NCI-H524 treated with DMSO at 0.1 percent for 48 hours (cell line): ENCODE results near the gene TP53AIP1.
A peak's percentile ranks its signal among the peaks of the same experiment; 100 is the strongest.

Experiments used
- DNase-seq: peaks from one replicate; lab custom pipeline; 2025; lab: John Stamatoyannopoulos, UW

TP53AIP1 gene

DNA sequence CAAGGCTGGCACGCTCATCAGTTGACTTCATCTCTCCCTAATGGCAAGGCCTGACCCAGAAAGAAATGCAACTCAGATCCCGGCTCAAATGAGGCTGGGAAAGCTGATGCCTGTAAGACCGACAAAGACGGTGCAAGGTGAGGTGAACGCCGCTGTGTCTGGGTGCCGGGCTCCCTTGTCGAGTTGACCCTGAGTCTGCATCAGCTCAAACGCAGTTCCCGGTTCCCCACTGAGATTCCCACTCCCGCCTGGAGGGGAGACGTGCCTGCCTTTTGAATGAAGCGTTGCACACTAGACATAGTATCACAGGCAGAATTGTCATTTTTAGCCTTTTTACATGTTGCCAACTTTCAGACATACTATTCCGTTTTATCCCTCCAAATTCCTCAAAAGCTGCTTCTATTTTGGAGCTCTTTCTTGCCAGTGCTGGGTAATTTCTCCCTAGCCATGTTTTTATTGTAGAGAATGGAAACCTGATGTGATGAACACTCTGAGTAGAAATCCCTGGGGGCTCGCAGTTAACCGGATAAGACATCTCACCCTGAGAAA, 831 bp upstream of the TP53AIP1 start:
- no peak for DNase-seq

DNA sequence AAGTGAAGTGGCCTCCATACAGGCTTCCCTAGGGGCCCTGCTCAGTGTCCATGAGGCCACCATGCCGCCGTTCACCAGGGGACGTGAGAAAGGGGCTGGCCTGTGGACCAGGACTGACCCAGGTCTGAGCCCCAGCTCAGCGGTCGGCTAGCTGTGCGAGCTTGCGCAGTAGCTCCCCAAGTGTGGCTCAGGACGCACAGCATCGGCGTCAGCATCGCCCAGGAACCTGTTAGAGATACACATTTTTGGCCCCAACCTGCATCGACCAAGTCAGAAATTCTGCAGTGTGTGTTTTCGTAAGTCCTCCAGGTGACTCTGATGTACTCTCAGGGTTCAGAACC, 429 bp downstream of the TP53AIP1 start:
- DNase-seq = no peak

DNA sequence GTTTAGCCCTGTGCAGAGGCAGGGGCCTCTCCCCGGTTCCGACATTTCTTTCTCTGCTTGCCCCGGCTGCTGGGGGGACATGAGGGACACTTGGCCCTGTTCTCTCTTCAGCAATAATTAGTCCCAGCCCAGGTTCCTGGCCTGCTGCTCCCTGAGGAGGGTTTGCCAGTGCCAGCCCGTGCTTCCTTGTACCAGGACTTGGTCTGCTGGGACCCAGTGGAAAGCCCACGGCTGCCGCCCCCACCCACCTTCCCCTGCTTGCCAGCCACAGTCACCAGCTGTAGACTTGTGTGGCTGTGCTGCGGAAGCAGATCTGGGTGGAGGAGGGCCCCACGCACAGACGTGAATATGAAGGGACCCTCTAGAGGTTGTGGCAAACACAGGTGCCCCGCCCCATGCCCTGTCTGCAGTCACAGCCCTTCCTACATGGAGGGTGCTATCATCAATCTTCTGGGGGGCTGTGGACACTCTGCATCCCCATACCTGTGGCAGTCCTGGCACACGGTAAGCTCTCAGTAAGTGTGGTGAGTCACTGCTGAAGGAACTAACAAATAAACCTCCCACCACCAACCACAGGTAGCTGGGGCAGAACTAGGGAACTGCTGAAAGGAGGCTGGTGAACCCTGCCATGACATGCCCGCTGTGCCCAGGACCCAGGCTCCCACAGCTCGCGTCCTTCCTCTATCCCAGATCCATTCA, 949 bp downstream of the TP53AIP1 start:
- no peak for DNase-seq

DNA sequence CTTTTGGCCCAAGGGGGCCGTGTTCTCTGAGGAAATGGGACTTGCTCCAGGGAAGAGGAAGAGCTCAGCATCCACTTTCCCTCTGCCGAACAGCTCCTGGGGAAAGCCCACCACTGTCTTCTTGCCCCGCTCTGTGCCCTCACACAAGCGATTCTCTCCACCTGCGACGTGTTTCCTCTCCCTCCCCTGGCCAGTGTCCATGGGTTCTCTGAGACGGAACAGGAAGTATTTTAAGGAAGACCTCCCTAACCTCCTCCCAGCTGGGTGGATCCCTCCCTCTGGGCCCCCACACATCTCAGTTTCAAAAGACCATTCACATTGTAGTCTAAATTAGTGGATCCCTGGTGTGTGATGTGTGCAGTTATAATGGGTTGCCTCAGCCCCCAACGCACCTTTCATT, 1.6 kb downstream of the TP53AIP1 start:
- no peak for DNase-seq

DNA sequence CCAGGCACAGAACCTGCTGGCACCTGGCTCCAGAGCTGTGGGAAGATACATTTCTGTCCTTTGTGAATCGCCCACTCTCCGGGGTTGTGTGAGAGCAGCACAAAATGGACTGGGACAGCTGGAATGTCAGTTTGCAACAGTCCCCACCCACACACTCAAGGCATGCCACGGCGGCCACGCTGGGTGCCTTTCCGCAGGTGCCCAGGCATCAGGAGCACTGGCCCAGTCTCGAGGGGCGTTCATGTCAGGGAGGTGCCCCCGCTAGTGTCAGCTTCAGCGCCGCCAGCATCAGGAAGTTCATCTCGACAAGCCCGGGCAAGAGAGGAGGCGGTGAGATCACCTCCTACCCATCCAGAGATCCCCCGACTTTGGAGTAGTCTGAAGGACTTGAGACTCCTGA, 2.1 kb downstream of the TP53AIP1 start:
- no peak for DNase-seq

DNA sequence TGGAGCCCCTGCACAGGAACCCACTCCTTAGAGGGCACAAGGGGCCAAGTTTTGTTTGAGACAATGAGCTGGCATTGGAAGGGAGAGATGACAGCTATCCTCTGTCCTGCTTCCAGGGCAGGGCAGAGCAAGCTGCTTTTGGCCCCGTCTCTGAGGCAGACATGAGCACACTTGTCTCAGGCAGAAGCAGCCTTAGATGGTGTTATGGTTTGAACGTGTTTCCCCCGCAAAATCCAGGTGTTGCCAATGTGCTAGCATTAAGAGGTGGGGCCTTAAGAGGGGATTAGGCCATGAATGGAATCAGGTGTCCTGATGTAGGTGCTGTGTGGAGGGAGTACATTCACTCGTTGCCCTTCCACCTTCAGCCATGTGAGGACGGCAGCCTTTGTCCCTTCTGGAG, 2.5 kb downstream of the TP53AIP1 start:
- DNase-seq = no peak

DNA sequence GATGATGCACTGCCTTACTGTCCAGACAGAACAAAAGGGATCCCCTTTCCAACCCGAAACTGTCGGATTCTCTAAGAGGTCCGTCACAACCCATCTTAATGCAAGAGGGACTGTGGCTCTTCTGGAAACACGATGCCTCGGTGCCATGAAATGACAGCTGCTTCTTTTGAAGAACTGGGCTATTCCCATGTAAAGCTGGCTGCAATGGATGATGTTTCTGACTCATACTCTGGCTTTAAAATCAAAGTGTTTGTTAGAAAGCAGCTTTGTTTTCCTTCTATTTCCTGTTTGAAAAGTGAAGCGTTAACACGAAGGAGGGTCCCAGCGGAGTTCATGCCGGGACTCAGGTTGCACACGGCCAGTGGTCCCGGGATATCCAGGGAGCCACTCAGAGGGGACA, 3.1 kb downstream of the TP53AIP1 start:
- no peak for DNase-seq

DNA sequence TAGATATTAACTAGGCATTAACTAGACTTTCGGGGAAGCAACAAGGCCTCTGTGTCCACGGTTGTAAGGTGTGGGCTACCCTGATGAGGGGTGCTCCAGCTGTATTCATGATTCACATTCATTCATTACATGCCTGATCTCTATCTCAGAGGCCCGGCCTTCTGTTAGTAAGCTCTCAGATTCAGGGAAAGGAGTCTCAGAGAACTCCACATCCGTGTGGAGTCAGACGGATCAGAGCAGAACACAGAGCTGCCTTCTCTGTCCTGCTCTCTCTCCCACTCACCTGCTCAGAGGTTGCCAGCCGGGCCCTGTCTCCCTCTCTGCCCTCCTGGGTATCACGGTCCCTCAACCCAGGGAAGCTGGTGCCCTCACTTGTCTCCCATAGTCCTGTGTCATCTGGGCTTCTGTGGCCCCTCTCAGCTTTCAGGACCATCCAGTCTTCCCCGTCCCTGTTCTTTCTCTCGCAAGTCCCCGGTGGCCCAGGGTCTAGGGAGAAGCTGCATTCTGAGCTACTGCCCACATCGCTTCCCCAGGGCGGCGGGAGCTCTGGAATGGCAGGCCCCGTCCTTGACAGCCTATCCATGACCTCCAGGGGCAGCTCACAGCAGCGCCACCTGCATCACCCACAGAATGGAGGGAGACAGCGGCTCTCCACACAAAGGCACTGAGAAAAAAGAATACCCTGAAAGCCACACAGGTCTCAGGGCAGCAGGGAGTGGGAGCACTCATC, 4.3 kb downstream of the TP53AIP1 start:
- DNase-seq = no peak

DNA sequence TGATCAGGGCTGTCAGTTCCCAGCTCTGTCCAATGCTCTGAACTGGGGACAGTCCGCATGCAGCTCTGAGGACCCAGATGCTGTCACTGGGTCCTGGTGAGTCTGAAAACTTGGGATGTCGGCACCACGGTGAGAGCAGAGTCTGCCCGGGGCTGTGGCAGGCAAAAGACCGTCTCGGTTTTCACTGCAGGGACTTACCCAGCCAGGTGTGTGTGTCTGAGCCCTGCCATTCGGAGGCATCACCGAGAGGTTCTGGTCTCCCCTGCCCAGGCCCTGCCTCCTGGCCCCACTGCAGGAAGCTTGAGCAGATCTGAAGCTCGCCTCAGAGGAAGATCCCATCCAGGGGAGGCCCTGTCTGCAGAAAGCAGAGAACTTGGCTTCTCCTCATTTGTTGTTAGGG, 5.2 kb downstream of the TP53AIP1 start:
- DNase-seq = no peak

DNA sequence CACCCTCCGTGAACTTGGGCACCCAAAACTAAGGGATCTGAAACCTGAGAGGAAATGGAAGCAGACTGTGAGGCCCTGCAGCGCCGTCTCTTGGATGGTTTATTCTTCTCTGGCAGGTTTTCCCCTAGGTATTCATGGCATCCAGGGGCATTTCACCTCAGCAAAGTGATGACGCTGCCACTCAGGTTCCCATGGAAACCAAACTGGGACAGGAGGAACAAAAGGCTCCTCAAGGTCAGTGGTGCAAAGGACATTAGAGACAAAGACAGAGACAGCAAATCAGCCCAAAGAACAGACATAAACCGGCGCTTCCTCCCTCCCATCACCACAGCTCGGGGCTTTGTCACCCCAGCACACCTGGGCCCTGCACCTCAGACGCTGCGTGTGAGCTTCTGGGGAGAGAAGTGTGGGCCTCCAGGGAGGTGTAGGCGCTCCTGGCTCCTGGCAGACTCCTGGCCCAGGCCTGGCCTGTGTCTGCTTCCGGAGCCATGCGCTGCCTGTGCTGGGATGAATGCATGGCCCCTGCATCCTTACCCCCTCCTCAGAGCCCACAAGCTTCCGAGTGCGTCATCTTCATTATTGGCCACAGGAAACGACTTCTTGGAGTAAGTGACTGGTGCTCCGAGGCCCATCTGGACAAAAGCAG, 5.9 kb downstream of the TP53AIP1 start:
- no peak for DNase-seq

DNA sequence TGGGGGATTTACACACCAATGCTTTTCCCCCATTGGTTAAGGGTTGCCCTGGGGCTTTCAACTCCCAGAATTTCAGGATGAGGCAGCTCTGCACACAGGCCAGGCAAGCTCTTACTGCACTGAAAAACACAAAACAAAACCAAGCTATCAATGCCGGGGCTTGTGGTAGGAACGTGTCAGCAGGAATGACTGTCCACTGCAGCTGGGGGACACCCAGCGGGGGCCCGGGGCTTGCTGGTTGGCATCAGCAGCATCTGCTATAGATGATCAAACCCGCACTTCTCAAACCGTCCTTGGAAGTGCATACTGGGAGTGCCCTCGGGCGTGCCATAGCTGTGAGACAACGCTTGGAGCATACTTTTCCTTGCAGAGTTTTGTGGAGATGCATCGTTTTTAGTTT, 7.7 kb downstream of the TP53AIP1 start:
- DNase-seq = no peak

DNA sequence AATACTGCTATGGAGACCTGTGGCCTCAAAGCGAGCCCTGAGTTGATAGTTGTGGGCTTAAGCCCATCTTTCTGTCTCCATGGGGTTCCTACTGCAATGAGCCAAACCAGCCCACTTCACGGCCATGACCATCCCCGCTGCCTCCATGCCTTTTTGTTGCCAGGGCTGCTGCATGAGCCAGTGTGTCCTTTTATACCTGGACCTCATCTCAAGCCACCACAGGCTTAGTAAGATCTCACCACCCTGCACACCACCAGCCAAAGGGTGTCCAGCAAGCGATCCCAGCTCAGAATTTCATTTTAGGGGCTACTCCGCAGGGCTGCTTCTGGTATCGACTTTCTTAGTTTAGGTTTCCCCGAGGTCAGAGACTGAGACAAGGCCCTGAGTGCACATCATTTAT, 8.3 kb downstream of the TP53AIP1 start:
- no peak for DNase-seq

DNA sequence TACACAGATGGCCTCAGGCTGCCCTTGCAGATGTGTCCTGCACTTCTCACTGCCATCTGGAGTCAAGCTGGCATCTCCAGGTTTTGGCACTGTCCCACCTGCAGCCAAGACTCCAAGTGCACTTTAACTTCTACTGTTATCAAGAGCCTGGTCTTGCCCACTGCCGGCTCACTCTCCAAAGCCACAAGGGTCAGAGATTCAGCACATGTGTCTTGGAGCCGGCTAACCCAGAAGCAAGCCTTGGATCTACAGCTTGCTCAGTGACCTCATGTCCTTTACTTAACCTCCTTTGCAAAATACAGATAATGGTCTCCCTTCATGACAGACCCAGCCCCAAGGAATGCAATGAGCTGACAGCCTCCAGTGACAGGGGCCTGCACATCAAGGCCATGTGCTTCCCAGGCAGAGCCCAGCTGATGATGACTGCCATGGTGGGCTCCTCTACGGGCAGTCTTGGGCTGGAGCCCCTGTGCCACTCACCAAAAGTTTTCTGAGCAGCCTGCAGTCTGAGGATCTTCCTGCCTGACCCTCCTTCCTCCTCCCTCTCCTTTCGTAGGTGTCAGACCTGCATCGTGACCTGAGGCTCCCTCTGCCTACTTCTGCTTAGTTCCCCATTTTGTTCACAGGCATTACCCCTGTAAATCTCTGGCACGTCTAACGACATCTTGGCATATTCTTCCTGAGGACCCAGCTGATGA, 9.0 kb downstream of the TP53AIP1 start:
- peak; percentile 10 for DNase-seq

DNA sequence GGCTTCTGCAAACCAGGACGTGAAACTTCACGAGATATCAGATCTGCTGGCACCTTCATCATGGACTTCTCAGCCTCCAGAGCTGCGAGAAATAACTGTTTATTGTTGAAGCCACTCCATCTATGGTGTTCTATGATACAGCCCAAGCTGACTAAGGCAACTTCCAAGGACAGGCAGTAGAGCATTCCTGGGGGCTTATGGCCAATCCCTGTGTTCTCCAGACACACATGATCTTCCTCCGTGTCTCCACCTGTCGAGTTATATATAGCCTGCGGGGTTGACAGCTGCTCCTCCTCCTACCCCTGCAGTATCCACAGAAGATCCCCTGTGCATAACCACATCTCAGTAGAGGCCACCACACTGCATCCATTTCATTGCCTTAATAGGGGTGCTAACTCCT, 11.0 kb downstream of the TP53AIP1 start:
- peak; percentile 62 for DNase-seq

DNA sequence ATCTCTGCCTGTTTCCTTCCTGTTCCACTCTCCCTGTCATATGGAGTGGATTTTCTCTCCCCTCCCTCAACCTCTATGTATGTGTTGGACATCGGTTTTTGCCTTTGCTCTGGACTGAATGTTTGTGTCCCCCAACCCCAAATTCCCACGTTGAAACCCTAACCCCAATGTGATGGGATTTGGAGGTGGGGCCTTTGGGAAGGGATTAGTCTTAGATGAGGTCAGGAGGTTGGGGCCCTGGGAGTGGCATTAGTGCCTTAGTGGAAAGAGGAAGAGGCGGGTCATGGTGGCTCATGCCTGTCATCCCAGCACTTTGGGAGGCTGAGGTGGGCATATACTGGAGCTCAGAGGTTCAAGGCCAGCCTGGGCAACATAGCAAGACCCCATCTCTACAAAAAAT, 11.6 kb downstream of the TP53AIP1 start:
- no peak for DNase-seq

DNA sequence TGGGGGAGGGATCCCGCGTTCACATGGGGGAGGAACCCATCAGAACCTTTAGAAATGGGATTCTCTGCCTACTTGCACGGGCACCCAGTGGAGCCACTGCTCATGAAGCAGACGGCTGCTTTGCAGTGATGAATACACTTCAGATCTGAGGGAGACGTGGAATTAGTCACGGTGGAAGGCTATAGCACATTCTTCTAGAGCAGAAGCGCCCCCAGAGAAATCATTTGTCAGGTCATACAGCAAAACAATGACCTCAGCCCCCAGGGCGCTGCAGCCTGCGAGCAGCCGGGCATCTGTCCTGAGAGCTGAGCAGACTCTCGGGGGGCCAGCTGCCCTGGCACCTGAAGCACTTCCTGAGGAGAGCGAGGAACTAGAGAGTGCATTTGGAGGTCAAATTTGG, 12.7 kb downstream of the TP53AIP1 start:
- no peak for DNase-seq

DNA sequence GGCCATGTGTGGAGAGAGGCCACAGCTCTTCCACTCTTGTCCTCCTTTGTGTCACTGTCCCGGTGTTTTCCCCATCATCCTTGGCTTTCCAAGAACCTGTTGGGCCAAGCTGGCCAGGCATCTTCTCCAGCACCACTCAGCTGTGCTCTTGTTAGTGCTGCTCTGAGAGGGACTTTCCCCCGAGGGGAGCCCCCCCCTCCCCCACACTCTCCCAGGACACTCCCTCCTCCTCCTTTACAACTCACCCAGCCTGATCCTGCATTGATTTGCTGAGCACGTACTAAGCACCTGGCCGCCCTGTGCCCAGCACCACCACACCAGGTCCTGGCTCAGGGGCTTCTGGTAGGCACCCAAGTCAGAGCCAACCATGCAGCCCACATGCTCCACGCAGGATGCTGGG, 13.2 kb downstream of the TP53AIP1 start:
- no peak for DNase-seq

DNA sequence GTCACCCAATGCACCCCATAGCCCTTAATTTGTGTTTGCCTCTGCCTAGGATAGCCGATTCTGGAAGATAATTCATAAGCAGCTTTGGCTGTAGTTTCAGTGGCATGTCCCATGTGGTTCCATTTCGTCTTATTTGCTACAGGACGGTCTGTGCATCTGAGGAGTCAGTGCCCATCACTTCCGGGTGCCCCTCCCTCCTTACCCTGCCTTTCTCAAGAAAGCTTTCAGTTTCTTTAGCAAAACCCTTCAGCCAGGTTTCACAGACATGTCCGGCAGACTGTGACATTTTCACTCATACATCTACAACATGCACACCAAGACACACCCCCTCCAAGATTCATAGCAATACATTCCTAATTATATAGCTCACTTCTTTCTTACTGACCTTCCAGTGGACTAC, 14.3 kb downstream of the TP53AIP1 start:
- DNase-seq = no peak

DNA sequence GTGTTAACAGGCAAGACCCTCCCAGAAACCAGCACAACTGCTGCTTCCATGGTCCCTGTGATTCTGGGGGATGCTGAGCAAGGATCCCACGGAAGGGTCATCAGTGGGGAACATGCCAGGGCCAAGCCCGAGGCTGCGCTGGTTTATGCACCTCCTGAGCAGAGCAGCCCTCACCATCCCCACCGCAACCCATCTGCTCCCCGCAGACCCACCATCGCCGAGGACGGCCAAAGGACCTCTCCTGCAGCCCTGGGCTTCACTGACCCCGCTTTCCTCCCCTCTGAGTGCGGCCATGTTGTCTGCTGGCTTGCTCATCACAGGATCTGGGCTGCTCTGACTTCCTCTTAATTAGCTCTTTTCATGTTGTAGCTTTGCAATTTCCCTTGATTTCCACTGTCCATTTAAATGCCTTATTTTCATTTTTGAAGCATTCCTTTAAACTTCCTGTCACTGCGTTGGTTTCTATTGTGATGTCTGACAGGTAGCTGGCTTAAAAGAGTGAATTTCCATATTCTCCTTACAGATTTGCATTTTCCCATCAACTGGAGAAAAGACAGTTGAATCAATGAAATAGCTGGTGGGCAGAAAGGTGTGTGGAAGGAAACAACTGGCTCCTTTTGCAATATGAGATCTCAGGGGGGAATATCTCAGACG, 14.9 kb downstream of the TP53AIP1 start:
- DNase-seq = no peak

DNA sequence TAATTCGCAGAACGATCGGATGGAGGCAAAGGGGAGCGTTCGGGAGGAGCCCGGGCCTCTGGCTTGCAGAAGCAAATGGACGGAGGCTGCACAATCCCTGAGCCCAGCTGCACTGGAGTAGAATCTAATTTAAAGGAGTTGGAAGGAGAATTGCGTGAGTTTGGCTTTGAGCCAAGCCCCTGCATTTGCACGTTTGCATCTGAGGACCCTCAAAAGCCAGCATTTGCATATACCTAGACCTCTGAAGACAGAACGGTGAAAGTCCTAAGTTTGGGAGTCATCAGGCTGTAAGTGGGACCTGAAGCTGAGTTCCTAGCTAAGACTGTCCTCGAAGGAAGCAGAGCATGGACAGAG, 15.6 kb downstream of the TP53AIP1 start:
- no peak for DNase-seq

DNA sequence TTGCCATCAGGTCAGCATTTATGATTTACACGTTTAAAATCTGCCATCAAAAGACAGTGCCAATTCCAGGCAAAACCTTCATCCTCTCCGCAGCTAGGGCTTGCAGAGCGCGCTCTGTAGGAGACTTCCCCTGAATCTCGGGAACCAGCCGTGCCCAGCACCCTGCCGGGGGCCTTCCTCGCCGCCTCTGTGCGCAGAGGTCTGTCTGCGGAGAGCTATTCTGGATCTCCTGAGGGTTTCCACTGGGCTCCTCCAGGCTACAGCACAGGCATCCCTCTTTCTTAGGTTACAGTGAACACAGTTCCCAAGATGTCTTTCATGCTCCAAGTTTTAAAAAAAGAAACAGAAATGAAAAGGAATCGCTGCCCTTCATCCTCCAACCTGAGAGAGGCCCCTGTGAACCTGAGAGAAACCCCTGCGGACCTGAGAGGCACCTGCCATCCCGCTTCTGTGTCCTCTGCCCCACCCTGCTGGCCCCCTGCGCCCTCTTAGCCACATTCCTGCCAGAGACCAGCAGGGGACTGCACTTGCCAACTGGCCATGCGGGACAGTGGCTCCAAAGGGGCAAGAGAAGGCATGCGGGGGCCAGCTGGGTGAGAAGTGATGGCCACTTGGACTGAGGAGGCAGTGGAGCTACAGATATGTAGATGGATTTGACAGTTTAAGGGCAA, 16.1 kb downstream of the TP53AIP1 start:
- no peak for DNase-seq

DNA sequence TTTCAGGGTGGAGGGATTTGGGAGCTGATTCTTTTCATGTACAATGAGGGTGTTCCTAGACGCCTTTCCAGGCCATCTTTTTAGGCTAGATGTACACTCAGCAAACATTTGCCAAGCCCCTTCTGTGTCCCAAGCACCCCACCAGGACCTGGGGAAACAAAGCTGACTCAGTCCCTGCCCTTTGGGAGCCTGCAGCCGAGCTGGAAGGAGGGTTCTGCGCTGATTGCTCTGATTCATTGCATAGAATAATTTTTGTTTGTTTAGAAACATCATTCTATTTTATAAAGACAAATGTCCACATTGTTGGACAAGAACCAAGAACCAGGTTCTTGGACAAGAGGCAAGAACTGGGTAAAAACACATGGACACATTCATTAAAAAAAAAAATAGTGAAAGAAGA, 16.7 kb downstream of the TP53AIP1 start:
- no peak for DNase-seq
